ENCODE results near the gene GPR55.

GPR55 gene

DNA sequence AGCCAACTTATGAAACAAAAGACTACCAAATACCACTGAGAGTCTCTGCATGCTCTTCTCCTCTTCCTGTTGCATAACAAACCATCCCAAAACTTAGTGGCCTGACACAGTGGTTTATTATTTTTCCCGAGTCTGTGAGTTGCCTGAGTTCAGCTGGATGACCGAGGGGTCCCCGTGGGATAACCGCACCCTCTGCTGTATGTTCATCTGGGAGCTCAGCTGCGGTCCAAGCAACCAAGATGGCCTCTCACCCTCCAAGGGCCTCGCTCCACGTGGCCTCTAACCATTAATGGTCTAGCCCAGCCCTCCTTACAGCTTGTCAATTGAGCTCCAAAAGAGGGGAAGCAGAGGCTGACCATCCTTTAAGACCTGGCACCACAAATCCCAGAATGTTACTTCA lies 43.2 kb downstream of the GPR55 start:
- DNase-seq (ENCODE audit: low read depth in 2 of 2): no peak

DNA sequence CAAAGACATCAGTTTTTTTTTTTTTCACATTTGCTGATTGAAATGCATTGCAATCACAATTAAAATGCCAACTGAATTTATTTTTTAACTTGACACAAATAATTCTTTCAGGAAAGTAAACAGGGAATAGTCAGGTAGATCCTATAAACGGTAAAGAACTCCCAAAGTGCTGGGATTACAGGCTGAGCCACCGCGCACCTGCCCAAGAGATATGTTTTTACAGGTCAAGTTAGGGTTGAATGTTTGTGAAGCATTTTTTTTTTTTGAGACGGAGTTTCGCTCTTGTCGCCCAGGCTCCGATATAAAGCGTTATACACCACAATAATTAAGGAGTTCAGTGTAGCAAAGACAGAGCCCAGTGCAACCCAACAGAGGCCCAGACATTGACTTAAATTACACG lies 45.2 kb downstream of the GPR55 start:
- no peak for DNase-seq (ENCODE audit: low read depth in 2 of 2)

DNA sequence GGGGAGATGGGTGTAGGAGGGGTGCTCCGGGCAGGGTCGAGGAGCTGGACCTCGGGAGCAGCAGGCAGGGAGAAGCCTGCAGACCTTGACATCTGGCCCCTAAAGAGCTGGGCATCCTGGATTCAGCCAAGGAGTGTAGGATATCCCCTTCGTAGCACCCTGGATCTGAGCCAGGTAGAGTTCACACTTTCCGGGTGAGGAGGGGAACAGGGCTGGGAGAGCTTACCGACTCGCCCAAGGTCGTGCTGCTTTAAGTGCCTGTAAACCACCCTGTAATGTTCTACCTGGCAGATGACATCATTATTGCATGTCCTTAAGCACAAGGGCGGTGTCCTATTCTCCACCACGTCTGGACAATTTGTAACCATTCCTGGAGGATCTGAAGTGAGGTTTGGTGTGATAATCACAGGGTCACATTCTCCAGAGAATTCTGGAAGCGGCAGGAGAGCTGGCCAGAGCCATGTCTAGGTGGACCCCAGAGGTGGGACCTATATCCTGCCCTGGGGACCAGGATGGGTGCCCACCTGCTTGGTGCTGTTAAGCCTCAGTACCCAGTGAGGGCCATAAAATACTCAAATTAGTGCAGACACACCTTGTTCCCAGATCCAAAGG lies 45.7 kb downstream of the GPR55 start:
- no peak for DNase-seq (ENCODE audit: low read depth in 2 of 2)

DNA sequence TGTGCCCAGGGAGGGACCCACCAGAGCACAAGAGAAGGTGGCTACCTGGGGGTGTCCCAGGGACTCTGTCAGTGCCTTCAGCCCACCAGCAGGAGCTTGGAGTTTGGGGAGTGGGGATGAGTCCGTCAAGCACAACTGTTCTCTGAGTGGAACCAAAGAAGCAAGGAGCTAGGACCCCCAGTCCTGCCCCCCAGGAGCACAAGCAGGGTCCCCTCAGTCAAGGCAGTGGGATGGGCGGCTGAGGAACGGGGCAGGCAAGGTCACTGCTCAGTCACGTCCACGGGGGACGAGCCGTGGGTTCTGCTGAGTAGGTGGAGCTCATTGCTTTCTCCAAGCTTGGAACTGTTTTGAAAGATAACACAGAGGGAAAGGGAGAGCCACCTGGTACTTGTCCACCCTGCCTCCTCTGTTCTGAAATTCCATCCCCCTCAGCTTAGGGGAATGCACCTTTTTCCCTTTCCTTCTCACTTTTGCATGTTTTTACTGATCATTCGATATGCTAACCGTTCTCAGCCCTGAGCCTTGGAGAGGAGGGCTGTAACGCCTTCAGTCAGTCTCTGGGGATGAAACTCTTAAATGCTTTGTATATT lies 46.3 kb downstream of the GPR55 start:
- no peak for DNase-seq (ENCODE audit: low read depth in 2 of 2)

DNA sequence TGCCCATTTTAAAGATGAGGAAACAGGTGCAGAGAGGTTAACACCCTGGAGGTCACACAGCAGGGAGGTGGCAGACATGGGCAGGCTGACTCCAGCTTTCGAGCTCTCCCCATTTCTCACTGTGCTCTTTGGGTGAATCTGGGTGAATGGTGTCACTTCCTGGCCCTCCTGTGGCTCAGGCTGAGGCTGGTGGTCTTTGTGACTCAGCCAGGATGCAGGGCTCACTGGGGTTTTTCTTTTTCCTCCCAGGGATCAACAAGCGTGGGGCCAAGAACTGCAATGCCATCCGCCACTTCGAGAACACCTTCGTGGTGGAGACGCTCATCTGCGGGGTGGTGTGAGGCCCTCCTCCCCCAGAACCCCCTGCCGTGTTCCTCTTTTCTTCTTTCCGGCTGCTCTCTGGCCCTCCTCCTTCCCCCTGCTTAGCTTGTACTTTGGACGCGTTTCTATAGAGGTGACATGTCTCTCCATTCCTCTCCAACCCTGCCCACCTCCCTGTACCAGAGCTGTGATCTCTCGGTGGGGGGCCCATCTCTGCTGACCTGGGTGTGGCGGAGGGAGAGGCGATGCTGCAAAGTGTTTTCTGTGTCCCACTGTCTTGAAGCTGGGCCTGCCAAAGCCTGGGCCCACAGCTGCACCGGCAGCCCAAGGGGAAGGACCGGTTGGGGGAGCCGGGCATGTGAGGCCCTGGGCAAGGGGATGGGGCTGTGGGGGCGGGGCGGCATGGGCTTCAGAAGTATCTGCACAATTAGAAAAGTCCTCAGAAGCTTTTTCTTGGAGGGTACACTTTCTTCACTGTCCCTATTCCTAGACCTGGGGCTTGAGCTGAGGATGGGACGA lies 47.1 kb downstream of the GPR55 start:
- DNase-seq (ENCODE audit: low read depth in 2 of 2): no peak

DNA sequence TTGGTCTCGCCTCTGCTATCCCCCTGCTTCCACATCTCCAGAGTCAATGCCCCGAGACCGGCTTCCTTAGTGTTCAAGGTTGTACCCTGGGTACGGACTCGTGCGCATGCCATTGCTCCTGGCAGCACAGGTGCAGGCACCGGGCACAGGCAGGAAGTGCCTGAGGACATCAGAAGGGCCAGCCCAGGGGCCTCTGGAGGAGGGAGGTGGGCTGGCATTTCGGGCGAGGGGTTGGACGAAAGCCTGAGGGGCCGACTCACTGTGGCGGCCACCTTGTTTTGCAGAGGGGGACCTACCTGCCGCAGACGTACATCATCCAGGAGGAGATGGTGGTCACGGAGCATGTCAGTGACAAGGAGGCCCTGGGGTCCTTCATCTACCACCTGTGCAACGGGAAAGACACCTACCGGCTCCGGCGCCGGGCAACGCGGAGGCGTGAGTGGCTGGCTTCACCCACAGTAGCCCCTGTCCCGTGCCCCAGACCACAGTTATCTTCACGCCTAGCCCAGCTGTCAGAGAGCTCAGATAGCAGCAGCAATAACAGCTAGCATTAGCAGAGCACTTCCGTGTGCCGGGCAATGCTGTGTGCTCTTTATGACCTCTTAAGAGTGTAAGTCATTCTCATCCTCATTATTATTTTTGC lies 47.8 kb downstream of the GPR55 start:
- DNase-seq (ENCODE audit: low read depth in 2 of 2): no peak

DNA sequence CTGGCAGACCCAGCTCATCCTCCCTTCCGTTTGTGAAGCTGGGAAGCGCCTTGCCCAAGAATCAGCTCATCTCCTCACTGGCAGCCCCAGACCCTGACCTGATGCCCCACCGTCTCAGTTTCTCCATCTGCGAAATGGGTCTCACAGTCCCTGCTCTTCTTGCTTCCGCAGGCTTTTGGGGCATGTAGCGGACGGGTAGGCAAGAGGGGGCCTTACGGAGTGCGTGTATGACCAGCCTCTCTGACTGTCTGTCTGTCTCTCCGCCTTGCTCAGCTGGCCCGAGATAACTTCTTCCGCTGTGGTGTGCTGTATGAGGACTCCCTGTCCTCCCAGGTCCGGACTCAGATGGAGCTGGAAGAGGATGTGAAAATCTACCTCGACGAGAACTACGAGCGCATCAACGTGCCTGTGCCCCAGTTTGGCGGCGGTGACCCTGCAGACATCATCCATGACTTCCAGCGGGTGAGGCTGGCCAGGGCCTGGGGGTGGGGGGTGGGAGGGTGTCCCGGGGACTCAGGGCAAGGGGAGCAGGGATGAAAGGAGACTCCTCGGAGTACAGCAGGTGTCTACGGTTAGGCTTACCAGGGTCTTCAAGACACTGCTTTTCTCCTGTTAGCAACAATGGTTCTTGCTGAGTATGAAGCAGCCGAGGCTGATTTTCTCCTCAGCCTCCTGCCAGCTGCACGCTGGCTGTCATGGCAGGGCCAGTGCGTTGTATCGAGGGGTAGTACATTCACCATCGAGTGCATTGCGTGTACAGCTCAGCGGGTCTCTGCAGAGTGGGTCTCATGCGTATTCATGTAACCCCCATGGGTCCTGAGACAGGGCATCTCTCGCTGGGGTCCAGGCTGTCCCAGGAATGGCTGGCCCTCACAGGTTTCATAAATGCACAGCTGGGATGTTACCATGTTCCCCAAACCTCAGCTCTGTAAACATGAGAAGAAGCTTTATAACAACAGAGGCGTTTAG lies 49.4 kb downstream of the GPR55 start:
- DNase-seq (ENCODE audit: low read depth in 2 of 2): no peak

DNA sequence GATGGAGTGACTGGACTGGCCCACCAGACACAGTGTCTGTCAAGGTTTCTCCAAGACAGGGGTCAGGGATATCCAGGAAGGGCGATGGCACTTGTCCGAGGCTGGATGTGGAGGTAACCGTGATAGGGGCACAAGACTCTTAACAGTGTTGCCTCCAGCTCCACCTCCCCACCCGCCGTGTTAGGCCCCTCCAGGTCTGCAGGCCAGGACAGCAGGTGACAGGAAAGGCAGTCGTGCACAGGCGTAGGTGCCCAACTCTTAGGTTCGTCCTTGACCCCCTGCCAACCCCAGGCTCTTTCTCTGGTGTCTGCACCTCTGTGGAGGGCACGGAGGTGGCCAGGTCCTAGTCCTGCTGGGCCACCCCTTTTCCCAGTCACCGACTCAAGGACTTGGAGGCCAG lies 50.2 kb downstream of the GPR55 start:
- no peak for DNase-seq (ENCODE audit: low read depth in 2 of 2)

DNA sequence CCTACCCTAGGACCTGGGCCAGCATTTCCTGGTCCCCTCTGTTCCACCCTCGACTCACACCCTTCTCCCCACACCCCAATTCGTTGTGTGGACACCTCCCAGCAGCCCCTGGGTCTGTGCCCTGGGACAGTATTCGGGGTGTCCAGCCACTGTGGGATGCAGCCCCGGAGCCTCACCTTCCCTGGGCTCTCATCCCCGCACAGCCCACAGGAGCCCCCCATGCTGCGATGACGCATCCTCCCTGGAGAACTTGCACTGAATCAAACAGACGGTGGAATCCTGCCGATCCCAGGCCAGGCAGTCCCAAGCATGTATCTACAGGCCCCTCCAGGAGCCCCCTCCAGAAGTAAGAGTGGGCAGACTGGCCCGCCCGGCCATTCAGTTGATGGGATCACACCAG lies 50.6 kb downstream of the GPR55 start:
- DNase-seq (ENCODE audit: low read depth in 2 of 2): no peak

DNA sequence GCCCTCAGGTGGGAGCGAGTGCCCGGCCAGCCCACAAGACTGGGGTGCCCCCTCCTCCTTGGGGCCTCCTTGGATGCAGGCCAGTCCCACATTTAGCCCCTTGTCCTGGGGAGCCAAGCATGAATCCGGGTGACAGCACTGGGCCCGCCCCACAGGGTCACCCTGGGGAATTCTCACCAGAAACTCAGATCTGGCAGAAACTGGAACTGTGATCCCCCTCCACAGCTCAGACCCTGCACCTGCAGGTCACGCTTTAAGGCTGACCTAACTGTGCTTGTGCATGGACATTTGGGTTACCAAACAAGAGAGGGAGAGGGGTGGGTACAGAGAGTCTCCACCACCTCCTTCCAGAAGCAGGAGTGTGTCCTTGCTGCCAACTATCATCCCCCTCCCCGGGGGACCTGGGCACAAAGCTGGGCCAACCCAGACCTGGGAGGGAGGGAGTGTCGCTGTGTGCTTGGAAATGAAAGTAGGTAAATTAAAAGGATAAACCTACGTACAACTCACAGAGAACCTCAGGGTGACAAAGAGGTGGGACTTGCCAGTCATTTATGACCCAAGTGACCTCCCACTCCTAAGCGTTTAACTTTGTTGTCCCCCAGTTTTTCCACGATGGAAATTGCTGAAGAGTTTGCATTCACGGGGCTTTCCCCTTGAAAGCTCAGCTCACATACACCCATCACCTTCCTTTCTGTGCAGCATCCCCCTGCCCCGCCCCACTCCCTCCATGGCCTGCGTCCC lies 51.2 kb downstream of the GPR55 start:
- DNase-seq (ENCODE audit: low read depth in 2 of 2): no peak

DNA sequence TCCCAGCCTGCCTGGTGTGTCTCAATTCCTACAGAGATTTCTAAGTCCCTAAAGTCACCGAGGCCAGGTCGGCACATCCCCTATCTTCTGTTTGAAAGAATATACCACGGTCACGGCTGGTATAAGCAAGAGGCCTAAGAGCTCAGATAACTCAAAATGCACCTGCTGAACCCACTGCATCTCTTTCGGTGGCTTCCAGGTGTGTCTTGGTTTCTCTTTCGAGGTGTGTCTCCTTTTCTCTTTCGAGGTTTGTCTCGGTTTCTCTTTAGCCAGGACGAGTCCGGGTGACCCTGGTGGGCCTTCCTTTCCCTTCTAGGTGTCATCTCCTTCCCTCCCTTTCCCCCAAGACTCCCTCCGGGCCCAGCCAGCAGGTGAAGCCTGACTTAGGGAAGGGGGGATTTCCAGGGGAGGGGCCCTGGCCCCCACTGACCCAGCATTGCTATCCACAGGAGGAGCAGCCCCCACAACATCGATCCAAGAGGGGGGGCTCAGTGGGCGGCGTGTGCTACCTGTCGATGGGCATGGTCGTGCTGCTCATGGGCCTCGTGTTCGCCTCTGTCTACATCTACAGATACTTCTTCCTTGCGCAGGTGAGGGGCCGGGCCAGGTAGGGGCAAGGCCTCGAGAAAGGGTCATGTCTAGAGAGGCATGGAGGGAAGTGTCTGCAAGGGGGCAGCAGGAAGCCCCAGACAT lies 51.9 kb downstream of the GPR55 start:
- DNase-seq (ENCODE audit: low read depth in 2 of 2): no peak

DNA sequence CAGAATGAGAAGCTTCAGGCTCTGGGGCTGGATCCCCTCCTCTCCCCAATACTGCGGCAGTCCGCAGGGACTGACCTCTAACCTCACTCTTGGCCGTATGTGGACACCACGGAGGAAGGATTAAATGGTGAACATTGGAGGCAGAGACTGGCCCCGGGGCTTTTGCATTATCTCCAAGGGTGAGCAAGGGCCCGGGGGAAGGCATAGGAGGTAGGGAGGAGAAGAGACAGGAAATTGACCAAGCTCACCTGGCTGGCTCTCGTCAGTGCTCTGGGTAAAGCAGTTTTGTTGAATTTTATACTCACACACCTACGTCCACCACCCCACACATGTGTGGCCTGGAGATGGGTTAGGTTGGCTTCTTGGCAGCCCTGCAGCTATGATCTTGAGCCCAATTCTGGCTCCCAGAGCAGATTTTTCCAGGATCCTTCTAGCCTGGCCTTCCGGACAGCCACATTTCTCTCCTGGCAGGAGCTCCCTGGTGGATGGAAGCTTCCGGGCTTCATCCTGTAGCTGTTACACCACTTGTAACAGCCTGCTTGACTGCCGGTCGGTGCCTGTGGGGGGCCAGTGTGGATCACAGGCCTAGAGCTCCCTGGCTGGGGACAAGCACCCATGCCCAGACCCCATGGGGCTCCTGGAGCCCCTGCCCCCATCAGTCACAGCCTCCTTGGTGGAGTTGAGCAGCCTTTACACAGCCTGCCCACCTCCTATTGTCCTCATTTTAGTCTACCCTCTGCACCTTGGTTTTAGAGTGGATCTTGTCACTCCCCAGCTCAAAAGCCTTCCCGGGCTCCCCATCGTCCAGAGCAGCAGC lies 52.7 kb downstream of the GPR55 start:
- no peak for DNase-seq (ENCODE audit: low read depth in 2 of 2)

DNA sequence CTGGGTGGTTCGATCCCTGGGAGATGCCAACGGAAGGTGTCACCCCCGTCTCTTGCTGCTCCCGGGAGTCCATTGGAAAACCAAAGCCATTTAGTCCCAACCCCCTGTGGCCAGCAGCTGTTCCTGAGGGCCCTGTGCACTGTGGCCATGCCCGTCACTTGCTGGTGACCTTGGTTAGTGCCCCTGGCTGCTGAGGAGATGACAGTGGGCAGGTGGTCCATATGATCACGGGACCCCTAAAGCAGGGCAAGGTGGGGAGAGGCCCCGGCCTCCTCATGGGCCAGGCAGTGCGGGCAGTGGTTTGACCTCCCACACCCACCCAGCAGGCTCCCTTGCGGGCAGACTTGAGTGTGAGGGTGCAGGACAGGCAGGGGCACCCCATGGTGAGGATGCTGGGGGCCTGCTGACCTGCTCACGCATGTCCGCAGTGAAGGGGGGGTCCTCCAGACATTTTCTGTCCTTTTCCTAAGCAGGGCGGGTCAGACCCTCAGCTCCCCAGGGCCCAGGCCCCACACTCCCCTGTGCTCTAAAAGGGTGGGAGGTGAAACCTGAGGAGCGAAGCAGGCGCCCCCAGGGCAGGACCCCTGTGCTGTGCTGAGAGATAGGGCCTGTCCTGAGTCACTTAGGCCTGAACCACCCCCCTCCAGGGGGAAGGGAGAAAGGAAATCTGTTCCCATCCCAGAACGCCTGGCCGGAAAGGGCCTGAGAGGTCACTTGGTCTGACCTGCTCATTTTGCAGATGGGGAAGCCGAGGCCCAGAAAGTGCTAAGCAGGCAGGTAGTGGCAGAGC lies 53.5 kb downstream of the GPR55 start:
- no peak for DNase-seq (ENCODE audit: low read depth in 2 of 2)

DNA sequence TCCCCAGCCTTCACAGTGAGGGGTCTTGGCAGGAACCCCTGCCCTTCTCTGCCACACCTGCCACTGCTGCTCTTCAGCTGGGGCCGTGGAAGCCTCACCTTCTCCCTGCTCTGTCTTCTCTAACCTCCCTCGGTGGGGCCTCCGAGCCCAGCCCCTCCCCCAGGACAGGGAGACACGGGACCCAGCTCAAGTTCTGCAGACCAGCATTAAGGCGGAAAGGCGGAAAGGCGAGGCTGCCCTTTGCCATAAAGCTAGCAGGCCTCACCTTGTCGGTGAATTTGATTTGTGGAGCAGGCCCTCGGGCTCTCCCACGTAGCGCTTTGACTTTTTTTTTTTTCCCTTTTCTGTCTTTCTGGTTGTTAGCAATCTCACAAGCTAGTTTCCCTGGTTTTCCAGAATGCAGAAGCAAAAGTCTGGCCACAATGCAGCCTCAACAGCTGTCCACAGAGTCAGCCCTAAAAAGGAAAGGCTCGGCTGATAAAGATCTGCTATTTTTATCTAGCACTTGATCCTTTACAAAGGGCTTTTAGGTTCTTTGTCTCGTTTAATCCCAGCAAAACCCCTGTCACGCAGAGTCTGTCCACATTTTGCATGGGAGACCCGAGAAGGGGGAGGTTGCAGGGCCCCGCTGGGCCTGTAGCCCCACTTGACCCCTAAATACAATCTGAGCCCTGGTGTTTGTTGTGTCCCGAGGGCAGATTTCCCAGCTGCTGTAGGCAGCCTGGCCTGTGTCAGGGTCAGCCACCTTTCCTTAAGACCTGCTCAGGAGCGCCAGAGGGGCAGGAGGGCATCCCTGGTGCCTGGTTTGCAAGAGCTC lies 54.3 kb downstream of the GPR55 start:
- no peak for DNase-seq (ENCODE audit: low read depth in 2 of 2)

DNA sequence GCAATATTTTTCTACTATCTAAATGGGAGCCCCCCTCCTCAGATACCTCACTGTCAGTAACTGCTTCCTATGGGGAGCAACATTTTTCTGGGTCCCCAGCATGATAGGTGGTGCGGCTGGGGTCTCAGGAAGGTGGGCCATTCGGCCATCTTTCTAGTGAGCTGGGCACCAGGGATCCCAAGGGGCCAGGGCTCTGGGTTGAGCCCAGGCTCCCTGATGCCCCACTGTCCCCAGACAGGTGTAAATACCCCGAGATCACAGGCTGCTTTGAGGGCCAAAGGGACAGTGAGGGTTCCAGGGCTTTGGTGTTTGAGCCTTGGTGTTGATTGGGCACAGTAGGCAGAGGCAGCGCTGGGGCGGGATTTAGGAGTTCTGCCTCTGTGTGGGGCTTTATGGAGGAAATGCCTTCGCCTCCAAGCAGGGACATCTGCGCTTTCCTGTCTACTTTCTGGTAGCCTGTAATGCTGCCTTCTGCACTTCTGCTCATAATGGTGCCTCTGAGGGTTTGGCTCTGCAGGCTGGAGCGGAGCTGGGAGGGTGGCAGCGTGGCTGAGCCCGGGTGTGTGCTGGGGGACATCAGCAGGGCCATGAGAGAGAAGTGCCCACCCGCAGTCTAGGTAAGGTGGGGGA lies 55.0 kb downstream of the GPR55 start:
- DNase-seq (ENCODE audit: low read depth in 2 of 2): no peak

DNA sequence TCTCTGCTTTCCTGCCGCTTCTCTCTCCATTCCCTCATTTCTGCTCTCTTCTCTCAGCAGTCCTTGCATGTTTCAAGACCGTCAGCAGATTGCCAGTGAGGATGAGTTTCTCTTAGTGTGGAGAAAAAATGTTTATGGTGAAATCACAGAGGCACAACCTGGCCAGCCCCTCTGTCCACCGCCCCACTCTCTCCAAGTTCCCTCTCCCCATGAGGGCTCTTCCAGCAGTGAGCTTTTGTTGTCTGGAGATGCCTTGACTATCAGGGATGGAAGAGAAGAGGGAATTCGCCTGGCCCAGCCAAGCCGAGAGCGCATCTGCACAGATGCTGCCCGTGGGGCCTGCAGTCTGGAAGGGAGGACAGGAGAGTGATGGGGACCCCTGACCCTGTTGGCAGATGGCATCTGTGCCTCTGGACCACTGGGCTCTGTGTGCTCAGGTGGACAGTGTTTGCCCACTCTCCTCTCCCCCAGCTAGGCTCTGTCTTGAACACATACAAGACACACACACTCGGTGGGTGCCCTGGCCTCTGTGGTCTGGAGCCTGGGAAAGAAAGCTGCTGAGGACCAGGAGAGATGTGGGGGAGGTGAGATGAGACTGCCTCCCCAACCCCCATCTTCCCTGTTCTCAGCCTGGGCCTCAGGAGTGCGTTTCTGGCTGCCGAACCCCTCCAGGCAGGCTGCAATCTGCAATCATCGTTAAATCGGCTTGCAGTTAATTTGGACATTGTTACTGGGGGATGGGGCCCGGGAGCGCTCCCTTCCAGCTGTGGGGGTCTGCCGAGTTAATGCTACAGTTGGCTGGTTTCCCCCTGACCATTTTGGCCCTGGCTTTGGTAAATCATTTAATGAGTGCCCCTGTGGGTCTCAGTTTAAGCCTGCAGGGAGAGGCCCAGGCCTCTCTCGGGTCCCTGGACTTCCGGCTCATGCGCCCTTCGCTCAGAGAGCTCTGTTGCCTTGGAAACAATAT lies 55.8 kb downstream of the GPR55 start:
- no peak for DNase-seq (ENCODE audit: low read depth in 2 of 2)
